Activated B cell treated with CpG ODN at 0.5 μM for 24 hours (primary cell): ENCODE measurements around the gene CCT6A. TPM values are rescaled to one million over a fixed set of nuclear protein-coding genes. Genes with fewer than 3 reads are reported as not detected.
"Not testable (repeated sequence)": the region's sequence is repeated elsewhere in the genome, so short reads cannot be mapped to it uniquely, and the experiment has no call there.

Source experiments
- ATAC-seq: fragments of 200-7000 bp; cut with Tn5 transposase; one replicate; pipeline ENCODE4 v1.10.0; 2021; ENCODE audit warnings: low read depth, mild to moderate bottlenecking, moderate library complexity
- CTCF ChIA-PET: fragments of 350-600 bp; sonication (Branson Sonifier 250); formaldehyde crosslinking; loops from one replicate; lab custom pipeline; 2021; ENCODE audit warnings: antibody characterized with exemption; lab: Charles Lee
- POLR2A ChIA-PET: fragments of 350-600 bp; sonication (Branson Sonifier 250); formaldehyde crosslinking; loops from one replicate; lab custom pipeline; 2021; ENCODE audit warnings: antibody characterized with exemption; lab: Charles Lee
- DNase-seq: peaks from one replicate; pipeline ENCODE4 v3.0.0; 2022
- H3K27ac Mint-ChIP-seq: one replicate; pipeline ENCODE4 v1.8.0; 2020; ENCODE audit warnings: mixed read lengths
- H3K27me3 Mint-ChIP-seq: one replicate; pipeline ENCODE4 v1.8.0; 2021; ENCODE audit warnings: mixed read lengths
- H3K36me3 Mint-ChIP-seq: one replicate; pipeline ENCODE4 v1.8.0; 2021; ENCODE audit warnings: low read depth, mixed read lengths
- H3K4me1 Mint-ChIP-seq: one replicate; pipeline ENCODE4 v1.8.0; 2021; ENCODE audit warnings: mixed read lengths
- H3K4me3 Mint-ChIP-seq: one replicate; pipeline ENCODE4 v1.8.0; 2020; ENCODE audit warnings: mild to moderate bottlenecking, mixed read lengths
- H3K9me3 Mint-ChIP-seq: one replicate; pipeline ENCODE4 v1.8.0; 2020; ENCODE audit warnings: mixed read lengths
- intact Hi-C: fragments of 100-400 bp; cut with micrococcal nuclease; formaldehyde crosslinking; loops from one replicate; pipeline ENCODE4 v1.15.1; 2024
- total RNA-seq: library from RNA; stranded (reverse); gene quantifications from 2 replicates; pipeline ENCODE4 v1.2.3, GENCODE V29; 2022
- TF ChIP-seq, protein P1 (sequence below): fragments of 200-600 bp; IDR thresholded peaks from one replicate; pipeline ENCODE4 v1.8.0; 2022; ENCODE audit warnings: antibody characterized with exemption, mild to moderate bottlenecking

CCT6A gene
- total RNA-seq, 1 donor from 2014 or later, result 158 TPM

DNA sequence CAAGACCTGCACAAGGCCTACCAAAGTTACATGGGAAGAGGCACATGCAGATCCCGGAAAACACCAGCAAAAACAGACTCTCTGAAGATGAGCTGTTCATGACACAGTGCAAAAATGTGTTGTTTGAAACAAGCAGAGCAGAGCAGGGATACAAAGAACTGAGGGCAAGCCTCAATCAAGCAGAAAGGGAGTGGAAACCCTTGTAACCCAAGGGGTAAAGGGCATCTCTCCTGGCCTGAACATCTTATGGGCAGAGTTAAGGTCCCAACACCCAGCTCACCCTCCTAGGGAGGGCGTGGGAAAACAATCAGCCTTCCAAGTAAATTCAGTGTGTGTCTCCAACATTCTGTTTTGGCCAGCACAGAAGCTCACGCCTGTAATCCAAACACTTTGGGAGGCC, 10.8 kb upstream of the CCT6A start:
- H3K36me3 Mint-ChIP-seq, result peaks cover 2% of the 10 kb centered on the region
- H3K4me1 Mint-ChIP-seq, result no peaks in the 10 kb centered on the region
- no peak overlapping the region for H3K27ac Mint-ChIP-seq
- no peak for DNase-seq
- intact Hi-C loops, result no loop called here
- H3K4me3 Mint-ChIP-seq, result no peak overlapping the region
- ChIA-PET POLR2A (interaction anchor here (0.6 kb wide), 1 partner anchor 1445 kb away, joined by 3 read pairs; no protein-coding TSS in a partner anchor), CTCF (no interaction called here)
- no peaks in the 10 kb centered on the region for H3K9me3 Mint-ChIP-seq
- H3K27me3 Mint-ChIP-seq, result no peaks in the 10 kb centered on the region
- TF ChIP-seq, protein P1, sequence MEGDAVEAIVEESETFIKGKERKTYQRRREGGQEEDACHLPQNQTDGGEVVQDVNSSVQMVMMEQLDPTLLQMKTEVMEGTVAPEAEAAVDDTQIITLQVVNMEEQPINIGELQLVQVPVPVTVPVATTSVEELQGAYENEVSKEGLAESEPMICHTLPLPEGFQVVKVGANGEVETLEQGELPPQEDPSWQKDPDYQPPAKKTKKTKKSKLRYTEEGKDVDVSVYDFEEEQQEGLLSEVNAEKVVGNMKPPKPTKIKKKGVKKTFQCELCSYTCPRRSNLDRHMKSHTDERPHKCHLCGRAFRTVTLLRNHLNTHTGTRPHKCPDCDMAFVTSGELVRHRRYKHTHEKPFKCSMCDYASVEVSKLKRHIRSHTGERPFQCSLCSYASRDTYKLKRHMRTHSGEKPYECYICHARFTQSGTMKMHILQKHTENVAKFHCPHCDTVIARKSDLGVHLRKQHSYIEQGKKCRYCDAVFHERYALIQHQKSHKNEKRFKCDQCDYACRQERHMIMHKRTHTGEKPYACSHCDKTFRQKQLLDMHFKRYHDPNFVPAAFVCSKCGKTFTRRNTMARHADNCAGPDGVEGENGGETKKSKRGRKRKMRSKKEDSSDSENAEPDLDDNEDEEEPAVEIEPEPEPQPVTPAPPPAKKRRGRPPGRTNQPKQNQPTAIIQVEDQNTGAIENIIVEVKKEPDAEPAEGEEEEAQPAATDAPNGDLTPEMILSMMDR, result no peak
- no peak for ATAC-seq

DNA sequence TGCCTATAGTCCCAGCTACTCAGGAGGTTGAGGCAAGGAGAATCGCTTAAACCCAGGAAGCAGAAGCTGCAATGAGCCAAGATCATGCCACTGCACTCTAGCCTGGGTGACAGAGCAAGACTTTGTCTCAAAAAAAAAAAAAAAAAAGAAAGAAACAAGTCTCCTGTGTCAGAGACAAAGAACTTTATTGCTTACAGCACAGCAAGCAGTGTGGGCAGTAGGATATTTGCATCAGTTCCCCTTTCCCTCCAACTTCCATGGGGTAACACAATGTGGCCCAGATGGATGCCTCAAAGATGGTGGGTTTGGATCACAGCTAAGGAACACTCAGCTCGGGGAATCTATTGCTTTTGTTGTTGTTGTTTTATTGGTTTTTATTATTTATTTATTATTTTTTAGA, 5.8 kb upstream of the CCT6A start:
- H3K9me3 Mint-ChIP-seq, H3K4me3 Mint-ChIP-seq, CTCF ChIA-PET, POLR2A ChIA-PET, H3K27me3 Mint-ChIP-seq, H3K27ac Mint-ChIP-seq, DNase-seq, intact Hi-C loops, H3K36me3 Mint-ChIP-seq, ATAC-seq, H3K4me1 Mint-ChIP-seq: not testable (repeated sequence)

DNA sequence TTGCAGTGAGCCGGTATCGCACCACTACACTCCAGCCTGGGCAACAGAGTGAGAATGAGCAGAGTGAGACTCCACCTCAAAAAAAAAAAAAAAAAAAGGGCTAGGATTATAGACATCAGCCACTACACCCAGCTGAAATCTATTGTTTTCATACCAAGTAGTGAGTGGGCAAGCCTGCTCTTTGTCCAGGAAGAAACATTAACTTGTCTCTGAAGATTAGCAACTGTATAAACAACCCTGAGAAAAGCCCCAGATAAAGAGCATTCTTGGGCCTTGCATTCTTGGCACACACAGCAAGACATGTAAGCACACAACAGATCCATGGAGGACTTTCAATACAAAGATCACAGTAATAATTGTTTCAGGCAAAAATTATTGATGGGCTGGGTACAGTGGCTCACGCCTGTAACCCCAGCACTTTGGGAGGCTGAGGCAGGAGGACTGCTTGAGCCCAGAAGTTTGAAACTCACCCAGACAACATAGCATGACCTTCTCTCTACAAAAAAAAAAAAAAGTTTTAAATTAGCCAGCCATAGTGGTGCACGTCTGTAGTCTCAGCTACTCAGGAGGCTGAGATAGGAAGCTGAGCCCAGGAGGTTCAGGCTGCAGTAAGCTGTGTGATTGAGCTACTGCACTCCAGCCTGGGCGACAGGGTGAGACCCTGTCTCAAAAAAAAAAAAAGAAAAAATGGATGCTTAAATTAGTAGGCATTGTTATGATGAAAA, 4.7 kb upstream of the CCT6A start:
- no peak for DNase-seq
- POLR2A ChIA-PET, result no interaction called here
- intact Hi-C loops, result no loop called here
- Mint-ChIP-seq H3K36me3 (peaks cover 3% of the 10 kb centered on the region), H3K4me1 (peaks cover 12% of the 10 kb centered on the region), H3K9me3 (no peaks in the 10 kb centered on the region), H3K27ac (no peak overlapping the region), H3K4me3 (no peak overlapping the region), H3K27me3 (no peaks in the 10 kb centered on the region)
- TF ChIP-seq, protein P1, result no peak
- CTCF ChIA-PET, result interaction anchor here (0.6 kb wide), 1 partner anchor 667 kb away, joined by 3 read pairs; no protein-coding TSS in a partner anchor
- ATAC-seq, result no peak

DNA sequence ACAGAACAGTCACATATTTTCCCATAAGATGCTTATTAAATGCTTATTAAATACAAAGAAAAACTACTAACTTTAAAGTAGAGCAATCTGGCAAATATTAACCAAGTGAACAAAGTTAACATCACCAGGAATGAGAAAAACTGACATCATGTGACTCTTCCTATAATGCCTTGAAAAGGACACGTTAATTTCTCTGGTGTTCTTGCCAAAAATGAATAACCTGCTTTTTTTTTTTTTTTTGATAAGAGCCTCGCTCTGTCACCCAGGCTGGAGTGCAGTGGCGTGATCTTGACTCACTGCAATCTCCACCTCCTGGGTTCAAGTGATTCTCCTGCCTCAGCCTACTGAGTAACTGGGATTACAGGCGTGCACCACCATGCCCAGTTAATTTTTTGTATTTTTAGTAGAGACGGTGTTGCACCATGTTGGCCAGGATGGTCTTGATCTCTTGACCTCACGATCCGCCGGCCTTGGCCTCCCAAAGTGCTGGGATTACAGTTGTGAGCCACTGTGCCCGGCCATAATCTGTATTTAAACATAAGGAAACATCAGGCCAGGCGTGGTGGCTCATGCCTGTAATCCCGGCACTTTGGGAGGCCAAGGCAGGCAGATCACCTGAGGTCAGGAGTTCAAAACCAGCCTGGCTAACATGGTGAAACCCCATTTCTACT, 4.0 kb upstream of the CCT6A start:
- H3K9me3 Mint-ChIP-seq, DNase-seq, H3K27me3 Mint-ChIP-seq, H3K27ac Mint-ChIP-seq, intact Hi-C loops, ATAC-seq, H3K4me3 Mint-ChIP-seq, H3K36me3 Mint-ChIP-seq, POLR2A ChIA-PET: not testable (repeated sequence)
- H3K4me1 Mint-ChIP-seq, result peaks cover 15% of the 10 kb centered on the region
- CTCF ChIA-PET, result interaction anchor here (0.6 kb wide), 1 partner anchor 667 kb away, joined by 3 read pairs; no protein-coding TSS in a partner anchor

DNA sequence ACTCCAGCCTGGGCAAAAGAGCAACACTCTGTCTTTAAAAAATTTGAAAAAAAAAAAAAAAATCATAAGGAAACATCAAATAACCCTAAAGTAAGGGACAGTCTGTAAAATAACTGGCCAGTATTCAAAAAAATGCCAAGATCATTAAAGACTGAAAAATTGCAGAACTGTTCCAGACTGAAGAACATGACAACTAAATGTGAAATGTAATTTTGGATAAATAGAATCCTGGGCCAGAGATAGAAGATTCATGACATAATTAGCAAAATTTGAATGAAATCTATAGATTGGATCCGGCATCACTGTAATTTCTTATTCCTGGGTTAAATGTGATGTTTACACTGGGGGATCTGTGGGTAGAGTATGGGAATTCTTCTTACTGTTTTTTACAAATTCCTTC, 3.3 kb upstream of the CCT6A start:
- Mint-ChIP-seq H3K4me3 (no peak overlapping the region), H3K9me3 (no peaks in the 10 kb centered on the region)

DNA sequence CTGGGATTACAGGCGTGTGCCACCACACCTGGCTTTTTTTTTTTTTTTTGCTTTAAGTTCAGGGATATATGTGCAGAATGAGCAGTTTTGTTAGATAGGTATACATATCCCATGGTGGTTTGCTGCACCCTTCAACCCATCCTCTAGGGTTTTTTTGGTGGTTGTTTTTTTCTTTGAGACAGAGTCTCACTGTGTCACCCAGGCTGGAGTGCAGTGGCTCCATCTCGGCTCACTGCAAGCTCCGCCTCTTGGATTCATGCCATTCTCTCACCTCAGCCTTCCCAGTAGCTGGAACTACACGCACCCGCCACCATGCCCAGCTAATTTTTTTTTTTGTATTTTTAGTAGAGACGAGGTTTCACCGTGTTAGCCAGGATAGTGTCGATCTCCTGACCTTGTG, 2.8 kb upstream of the CCT6A start:
- DNase-seq, POLR2A ChIA-PET, ATAC-seq, H3K9me3 Mint-ChIP-seq, H3K27me3 Mint-ChIP-seq, H3K27ac Mint-ChIP-seq, CTCF ChIA-PET, intact Hi-C loops, H3K4me3 Mint-ChIP-seq: not testable (repeated sequence)
- Mint-ChIP-seq H3K36me3 (peaks cover 18% of the 10 kb centered on the region), H3K4me1 (peaks cover 24% of the 10 kb centered on the region)

More for the DNA sequence above, 3.3 kb upstream of the CCT6A start:
- ChIA-PET POLR2A (no interaction called here), CTCF (no interaction called here)
- Mint-ChIP-seq H3K27me3 (no peaks in the 10 kb centered on the region), H3K4me1 (peaks cover 20% of the 10 kb centered on the region), H3K36me3 (peaks cover 13% of the 10 kb centered on the region), H3K27ac (no peak overlapping the region)
- intact Hi-C loops, result no loop called here
- TF ChIP-seq, protein P1, result no peak
- no peak for ATAC-seq
- no peak for DNase-seq
